Measurements from ENCODE around the gene TLCD4.
A peak's percentile ranks its signal among the peaks of the same experiment; 100 is the strongest.
"Not testable (repeated sequence)": the region's sequence is repeated elsewhere in the genome, so short reads cannot be mapped to it uniquely, and the experiment has no call there.

TLCD4 gene

DNA sequence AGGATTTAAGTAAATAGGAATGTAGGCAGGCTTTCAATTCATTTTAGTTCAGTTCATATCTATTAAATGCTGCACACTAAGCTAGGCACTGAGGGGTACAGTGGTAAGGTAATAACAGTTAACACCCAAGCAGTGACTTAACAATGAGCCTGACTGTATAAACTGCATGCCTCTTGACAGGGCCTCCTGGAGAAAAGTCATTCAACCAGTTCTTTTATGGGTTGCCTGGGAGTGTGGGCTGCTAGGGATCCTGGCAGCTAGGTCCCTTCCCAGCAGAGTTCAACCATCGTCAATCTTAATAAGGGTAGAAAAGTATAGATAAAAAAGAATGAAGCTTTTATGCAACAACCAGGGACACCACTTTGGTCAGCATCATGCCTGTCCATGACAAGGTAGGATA lies 36.3 kb upstream of the TLCD4 start:
- Histone ChIP-seq H3K36me3 (ENCODE audit: control insufficient read depth, insufficient read depth, low read length) (no peaks in the 10 kb centered on the region), H3K9me3 (ENCODE audit: control insufficient read depth, insufficient read depth, low read depth, low read length) (no peaks in the 10 kb centered on the region), H3K9ac (ENCODE audit: low read length) (no peak overlapping the region), H3K4me3 (ENCODE audit: low read depth, low read length) (no peak overlapping the region), H3K4me1 (ENCODE audit: control insufficient read depth, insufficient read depth, low read length) (peaks cover 15% of the 10 kb centered on the region), H3K27me3 (ENCODE audit: control insufficient read depth, insufficient read depth, low read length) (peaks cover 2% of the 10 kb centered on the region; the same call in 1 of the 2 replicates), H3K27ac (ENCODE audit: low read depth, low read length) (no peak overlapping the region)

DNA sequence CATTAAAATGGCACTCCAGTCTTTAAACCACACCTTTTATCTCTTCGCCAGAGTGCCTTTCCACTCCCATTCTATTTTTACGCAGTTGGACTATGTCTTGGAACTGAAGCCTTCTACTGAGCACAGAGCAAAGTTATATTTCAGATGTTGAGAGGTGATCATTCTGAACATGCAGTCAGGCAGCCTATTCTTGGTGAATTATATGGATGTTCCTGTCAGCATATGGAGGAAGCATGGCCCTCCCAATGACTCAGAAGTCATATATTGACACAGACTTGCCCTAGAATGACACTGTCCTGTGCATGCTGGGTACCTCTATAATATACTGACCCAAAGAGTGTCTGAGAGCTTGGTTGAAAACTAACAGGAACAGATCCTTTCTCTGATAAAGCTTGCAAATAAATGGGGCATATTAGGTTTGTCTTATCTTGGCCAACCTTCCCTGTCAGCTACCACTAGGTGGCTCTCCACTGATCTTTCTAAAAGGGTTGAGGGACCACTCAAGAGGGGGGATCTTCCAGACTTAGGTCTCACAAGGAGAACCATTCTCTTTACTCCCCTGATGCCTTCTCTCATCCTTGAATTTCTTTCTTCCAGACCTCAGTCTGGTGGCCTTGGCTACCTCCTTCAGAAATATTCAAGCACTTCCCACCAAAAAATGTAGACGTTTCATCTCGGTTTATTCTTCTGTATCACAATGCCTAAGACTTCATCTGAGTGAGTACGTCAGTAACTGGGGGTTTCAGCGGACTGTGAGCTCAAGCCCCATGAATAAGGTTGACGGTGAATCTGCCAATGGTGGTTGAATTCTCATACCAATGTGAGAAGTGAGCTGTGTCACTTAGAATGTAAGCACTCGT lies 32.6 kb upstream of the TLCD4 start:
- Histone ChIP-seq H3K9me3 (ENCODE audit: control insufficient read depth, insufficient read depth, low read depth, low read length) (no peaks in the 10 kb centered on the region), H3K9ac (ENCODE audit: low read length) (no peak overlapping the region), H3K4me3 (ENCODE audit: low read depth, low read length) (no peak overlapping the region), H3K27ac (ENCODE audit: low read depth, low read length) (no peak overlapping the region), H3K36me3 (ENCODE audit: control insufficient read depth, insufficient read depth, low read length) (no peaks in the 10 kb centered on the region), H3K4me1 (ENCODE audit: control insufficient read depth, insufficient read depth, low read length) (peaks cover 24% of the 10 kb centered on the region), H3K27me3 (ENCODE audit: control insufficient read depth, insufficient read depth, low read length) (no peaks in the 10 kb centered on the region)

DNA sequence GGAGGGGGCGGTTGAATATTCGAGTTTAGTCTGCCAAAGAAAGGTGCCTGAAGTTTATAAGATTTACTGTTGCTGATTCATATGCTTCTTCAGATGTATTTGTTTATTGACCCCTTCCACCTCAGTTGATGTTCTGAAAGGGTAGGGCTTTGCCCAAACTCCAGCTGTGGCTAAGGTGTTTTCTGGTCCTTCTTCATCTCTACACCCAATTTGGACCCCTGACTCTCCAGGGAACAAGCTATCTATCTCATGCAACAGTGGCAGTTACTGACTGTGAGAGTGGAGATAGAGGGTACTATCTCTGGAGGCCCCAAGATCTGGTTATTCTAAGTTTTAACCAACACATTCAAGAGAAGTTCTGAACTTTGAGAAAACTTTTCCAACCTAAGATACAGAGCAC lies 31.8 kb upstream of the TLCD4 start:
- peaks cover 5% of the 10 kb centered on the region; the same call in 1 of the 2 replicates for H3K9me3 ChIP-seq (ENCODE audit: control insufficient read depth, insufficient read depth, low read depth, low read length)

DNA sequence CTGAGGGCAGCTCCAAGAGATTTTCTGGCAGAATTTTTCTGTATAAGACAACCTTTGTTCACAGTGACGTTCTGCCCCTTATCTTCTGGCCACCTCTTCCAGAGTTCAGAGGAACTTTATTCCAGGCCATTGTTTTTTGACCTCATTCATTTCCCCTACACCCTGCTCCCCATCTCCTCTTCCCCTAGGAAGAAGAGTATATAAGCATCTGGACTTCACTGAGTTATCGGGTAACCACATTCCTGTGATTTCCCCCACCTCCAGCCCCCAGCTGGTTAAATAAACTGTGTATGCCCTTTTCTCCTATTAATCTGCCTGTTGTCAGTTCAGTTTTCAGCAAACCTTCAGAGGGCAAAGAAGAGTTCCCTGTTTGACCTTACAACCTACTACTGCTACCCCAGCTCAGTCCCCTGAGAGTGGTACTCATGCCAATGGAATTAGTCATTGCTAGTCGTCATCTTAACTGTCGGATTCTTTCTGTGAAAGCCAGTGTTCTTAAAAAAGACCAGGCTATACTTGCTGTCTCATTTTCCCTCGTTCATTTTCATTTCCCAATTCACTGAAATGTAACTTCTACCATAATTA lies 30.1 kb upstream of the TLCD4 start:
- Histone ChIP-seq H3K4me1 (ENCODE audit: control insufficient read depth, insufficient read depth, low read length) (peaks cover 18% of the 10 kb centered on the region), H3K27me3 (ENCODE audit: control insufficient read depth, insufficient read depth, low read length) (no peaks in the 10 kb centered on the region), H3K27ac (ENCODE audit: low read depth, low read length) (no peak overlapping the region; the same call in 1 of the 2 replicates), H3K36me3 (ENCODE audit: control insufficient read depth, insufficient read depth, low read length) (no peaks in the 10 kb centered on the region), H3K4me3 (ENCODE audit: low read depth, low read length) (0 out of 2 replicates have a peak overlapping the region, but pooled peaks have one; percentile 2), H3K9me3 (ENCODE audit: control insufficient read depth, insufficient read depth, low read depth, low read length) (peaks cover 6% of the 10 kb centered on the region; the same call in 1 of the 2 replicates), H3K9ac (ENCODE audit: low read length) (peak overlapping the region; percentile 18)

More for the DNA sequence above, 31.8 kb upstream of the TLCD4 start:
- Histone ChIP-seq H3K36me3 (ENCODE audit: control insufficient read depth, insufficient read depth, low read length) (no peaks in the 10 kb centered on the region), H3K27me3 (ENCODE audit: control insufficient read depth, insufficient read depth, low read length) (no peaks in the 10 kb centered on the region), H3K27ac (ENCODE audit: low read depth, low read length) (no peak overlapping the region; the same call in 1 of the 2 replicates), H3K9ac (ENCODE audit: low read length) (no peak overlapping the region), H3K4me1 (ENCODE audit: control insufficient read depth, insufficient read depth, low read length) (peaks cover 23% of the 10 kb centered on the region), H3K4me3 (ENCODE audit: low read depth, low read length) (no peak overlapping the region)

DNA sequence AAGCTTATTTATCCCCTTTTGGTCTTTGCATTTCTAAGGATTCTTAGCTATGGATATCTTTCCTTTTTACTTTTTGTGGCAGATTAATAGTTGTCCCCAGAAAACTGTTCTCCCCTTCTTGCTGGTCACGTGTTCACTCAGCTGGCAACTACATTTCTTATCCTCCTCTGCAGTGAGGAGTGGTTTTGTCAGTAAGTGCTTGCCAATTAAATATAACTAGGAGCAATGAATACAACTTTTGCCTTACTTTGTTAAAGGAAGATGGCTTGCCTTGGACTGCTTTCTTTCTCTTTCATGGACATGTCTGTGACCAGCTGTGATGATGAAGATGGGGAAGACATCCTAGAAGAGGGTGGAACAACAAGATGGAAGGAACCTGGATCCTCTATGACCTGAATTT lies 28.9 kb upstream of the TLCD4 start:
- peaks cover 18% of the 10 kb centered on the region for H3K4me1 ChIP-seq (ENCODE audit: control insufficient read depth, insufficient read depth, low read length)
- no peak overlapping the region for H3K4me3 ChIP-seq (ENCODE audit: low read depth, low read length)
- no peak overlapping the region for H3K9ac ChIP-seq (ENCODE audit: low read length)
- no peak overlapping the region for H3K27ac ChIP-seq (ENCODE audit: low read depth, low read length)
- no peaks in the 10 kb centered on the region for H3K27me3 ChIP-seq (ENCODE audit: control insufficient read depth, insufficient read depth, low read length)
- H3K9me3 ChIP-seq (ENCODE audit: control insufficient read depth, insufficient read depth, low read depth, low read length): peaks cover 6% of the 10 kb centered on the region; the same call in 1 of the 2 replicates
- H3K36me3 ChIP-seq (ENCODE audit: control insufficient read depth, insufficient read depth, low read length): no peaks in the 10 kb centered on the region

DNA sequence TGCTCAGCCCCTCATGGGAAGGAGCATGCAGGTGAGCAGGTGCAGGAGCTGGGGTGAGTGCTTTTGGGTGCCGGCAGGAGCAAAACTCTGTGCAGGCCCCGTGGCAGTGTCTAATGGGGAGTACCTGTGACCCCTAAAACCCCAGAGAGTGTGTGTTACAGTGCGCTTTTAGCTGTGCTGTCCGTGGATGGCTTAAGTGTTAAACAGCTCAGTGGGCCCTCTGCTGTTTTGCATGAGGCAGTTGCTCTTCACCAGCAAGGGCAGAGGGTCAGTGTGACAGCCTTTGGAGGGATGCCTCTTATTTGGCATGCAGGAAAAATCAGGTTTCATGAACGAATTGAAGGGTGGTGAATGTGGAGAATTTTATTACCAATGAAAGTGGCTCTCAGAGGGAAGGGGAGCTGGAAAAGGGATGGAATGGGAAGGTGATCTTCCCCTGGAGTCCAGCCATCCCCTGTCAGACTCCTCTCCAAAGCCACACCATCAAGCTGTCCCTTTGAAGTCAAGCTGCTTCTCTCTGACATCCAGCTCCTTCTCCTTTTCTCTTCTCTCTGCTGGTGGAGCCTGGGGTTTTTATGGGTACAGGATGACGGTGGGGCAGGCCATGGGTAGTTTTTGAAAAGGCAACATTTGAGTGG lies 27.4 kb upstream of the TLCD4 start:
- H3K4me1 ChIP-seq (ENCODE audit: control insufficient read depth, insufficient read depth, low read length): peaks cover 17% of the 10 kb centered on the region
- H3K27me3 ChIP-seq (ENCODE audit: control insufficient read depth, insufficient read depth, low read length): no peaks in the 10 kb centered on the region

DNA sequence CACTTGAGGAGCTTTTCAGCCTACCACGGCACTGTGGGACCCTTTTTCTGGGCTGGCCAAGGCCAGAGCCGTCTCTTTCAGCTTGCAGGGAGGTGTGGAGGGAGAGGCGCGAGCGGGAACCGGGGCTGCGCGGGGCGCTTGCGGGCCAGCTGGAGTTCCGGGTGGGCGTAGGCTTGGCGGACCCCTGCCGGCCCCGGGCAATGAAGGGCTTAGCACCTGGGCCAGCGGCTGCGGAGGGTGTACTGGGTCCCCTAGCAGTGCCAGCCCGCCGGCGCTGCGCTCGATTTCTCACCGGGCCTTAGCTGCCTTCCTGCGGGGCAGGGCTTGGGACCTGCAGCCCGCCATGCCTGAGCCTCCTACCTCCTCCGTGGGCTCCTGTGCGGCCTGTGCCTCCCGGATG lies 25.9 kb upstream of the TLCD4 start:
- not testable (repeated sequence) for H3K9ac ChIP-seq (ENCODE audit: low read length); H3K27me3 ChIP-seq (ENCODE audit: control insufficient read depth, insufficient read depth, low read length); H3K27ac ChIP-seq (ENCODE audit: low read depth, low read length); H3K36me3 ChIP-seq (ENCODE audit: control insufficient read depth, insufficient read depth, low read length); H3K4me1 ChIP-seq (ENCODE audit: control insufficient read depth, insufficient read depth, low read length); H3K9me3 ChIP-seq (ENCODE audit: control insufficient read depth, insufficient read depth, low read depth, low read length); H3K4me3 ChIP-seq (ENCODE audit: low read depth, low read length)

More for the DNA sequence above, 27.4 kb upstream of the TLCD4 start:
- Histone ChIP-seq H3K4me3 (ENCODE audit: low read depth, low read length) (no peak overlapping the region), H3K27ac (ENCODE audit: low read depth, low read length) (no peak overlapping the region), H3K9me3 (ENCODE audit: control insufficient read depth, insufficient read depth, low read depth, low read length) (peaks cover 6% of the 10 kb centered on the region; the same call in 1 of the 2 replicates), H3K36me3 (ENCODE audit: control insufficient read depth, insufficient read depth, low read length) (no peaks in the 10 kb centered on the region), H3K9ac (ENCODE audit: low read length) (no peak overlapping the region)

DNA sequence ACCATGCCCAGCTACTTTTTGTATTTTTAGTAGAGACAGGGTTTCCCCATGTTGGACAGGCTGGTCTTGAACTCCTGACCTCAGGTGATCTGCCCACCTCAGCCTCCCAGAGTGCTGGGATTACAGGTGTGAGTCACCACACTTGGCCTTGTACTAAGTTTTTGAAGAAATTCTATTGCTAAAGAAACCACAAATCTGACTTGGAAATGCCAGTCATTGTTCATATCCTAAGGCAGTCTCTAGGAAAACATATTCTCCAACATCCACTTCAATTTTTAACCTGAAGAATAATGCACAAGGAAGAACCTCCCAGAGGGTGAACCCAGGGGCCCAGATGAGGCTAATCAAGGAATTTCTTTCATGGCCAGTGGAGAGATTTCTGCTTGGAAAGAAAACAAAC lies 24.3 kb upstream of the TLCD4 start:
- H3K9me3 ChIP-seq (ENCODE audit: control insufficient read depth, insufficient read depth, low read depth, low read length); H3K27ac ChIP-seq (ENCODE audit: low read depth, low read length); H3K36me3 ChIP-seq (ENCODE audit: control insufficient read depth, insufficient read depth, low read length); H3K4me1 ChIP-seq (ENCODE audit: control insufficient read depth, insufficient read depth, low read length); H3K27me3 ChIP-seq (ENCODE audit: control insufficient read depth, insufficient read depth, low read length); H3K9ac ChIP-seq (ENCODE audit: low read length); H3K4me3 ChIP-seq (ENCODE audit: low read depth, low read length): not testable (repeated sequence)

DNA sequence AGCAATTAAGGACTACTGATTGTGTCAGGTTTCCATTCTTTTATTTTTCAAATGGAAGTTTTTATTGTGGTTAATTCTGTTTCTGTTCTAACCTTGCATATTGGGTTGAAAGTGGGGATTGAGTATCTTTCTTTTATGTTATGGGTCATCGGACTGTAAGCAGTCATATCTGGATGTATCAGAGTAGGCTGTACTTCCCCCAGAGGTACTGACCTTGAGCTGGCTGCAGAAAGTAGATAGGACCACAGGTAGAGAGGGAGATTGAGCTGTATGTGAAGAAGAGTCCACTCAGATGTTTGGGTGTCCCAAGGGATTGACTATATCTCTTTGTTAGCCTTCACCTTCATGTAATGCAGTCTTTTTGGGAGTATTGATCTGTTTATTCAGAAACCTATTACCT lies 23.9 kb upstream of the TLCD4 start:
- Histone ChIP-seq H3K27me3 (ENCODE audit: control insufficient read depth, insufficient read depth, low read length) (no peaks in the 10 kb centered on the region), H3K9ac (ENCODE audit: low read length) (no peak overlapping the region), H3K27ac (ENCODE audit: low read depth, low read length) (no peak overlapping the region), H3K36me3 (ENCODE audit: control insufficient read depth, insufficient read depth, low read length) (no peaks in the 10 kb centered on the region), H3K4me3 (ENCODE audit: low read depth, low read length) (no peak overlapping the region), H3K9me3 (ENCODE audit: control insufficient read depth, insufficient read depth, low read depth, low read length) (peaks cover 6% of the 10 kb centered on the region; the same call in 1 of the 2 replicates), H3K4me1 (ENCODE audit: control insufficient read depth, insufficient read depth, low read length) (no peaks in the 10 kb centered on the region)

DNA sequence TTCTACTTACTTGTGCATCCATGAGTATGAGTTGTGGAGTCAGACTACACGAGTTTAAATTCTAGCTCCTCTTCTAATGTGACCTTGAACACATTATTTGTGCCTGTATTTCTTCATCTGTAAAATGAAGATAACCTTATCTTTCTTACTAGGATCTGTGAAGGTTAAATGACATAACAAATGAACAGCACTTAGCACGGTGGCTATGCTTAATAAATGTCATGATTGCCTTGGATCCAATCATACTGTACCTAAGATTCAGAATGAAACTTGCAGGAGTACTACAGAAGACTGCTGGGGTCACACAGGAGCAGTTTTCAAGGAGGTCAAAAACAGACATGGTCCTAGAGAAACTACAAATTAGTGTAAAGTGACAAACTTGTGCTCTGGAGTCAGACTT lies 22.2 kb upstream of the TLCD4 start:
- Histone ChIP-seq H3K9ac (ENCODE audit: low read length) (no peak overlapping the region), H3K27ac (ENCODE audit: low read depth, low read length) (no peak overlapping the region)

DNA sequence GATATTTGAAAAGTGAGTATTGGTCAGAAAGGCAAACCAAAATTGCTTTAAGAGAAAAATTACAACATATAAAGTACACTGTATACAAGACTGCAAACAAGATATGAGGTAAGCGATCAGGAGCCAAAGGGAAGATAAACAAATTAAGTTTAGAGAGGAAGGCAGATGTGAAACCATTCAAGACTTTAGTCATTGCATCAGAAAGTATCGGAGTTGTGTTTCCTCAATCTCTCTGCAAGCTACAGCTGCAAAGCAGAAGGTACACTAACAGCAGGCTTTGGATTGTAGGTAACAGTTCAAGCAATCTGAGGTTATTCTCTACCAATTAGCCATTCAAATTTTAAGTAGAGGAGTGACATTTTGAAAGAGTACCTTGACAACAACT lies 21.3 kb upstream of the TLCD4 start:
- Histone ChIP-seq H3K36me3 (ENCODE audit: control insufficient read depth, insufficient read depth, low read length) (no peaks in the 10 kb centered on the region), H3K4me3 (ENCODE audit: low read depth, low read length) (no peak overlapping the region), H3K9ac (ENCODE audit: low read length) (no peak overlapping the region), H3K27me3 (ENCODE audit: control insufficient read depth, insufficient read depth, low read length) (no peaks in the 10 kb centered on the region), H3K4me1 (ENCODE audit: control insufficient read depth, insufficient read depth, low read length) (no peaks in the 10 kb centered on the region), H3K27ac (ENCODE audit: low read depth, low read length) (no peak overlapping the region), H3K9me3 (ENCODE audit: control insufficient read depth, insufficient read depth, low read depth, low read length) (no peaks in the 10 kb centered on the region)

More for the DNA sequence above, 22.2 kb upstream of the TLCD4 start:
- H3K4me3 ChIP-seq (ENCODE audit: low read depth, low read length): no peak overlapping the region
- no peaks in the 10 kb centered on the region for H3K36me3 ChIP-seq (ENCODE audit: control insufficient read depth, insufficient read depth, low read length)
- no peaks in the 10 kb centered on the region for H3K27me3 ChIP-seq (ENCODE audit: control insufficient read depth, insufficient read depth, low read length)
- H3K4me1 ChIP-seq (ENCODE audit: control insufficient read depth, insufficient read depth, low read length): no peaks in the 10 kb centered on the region
- H3K9me3 ChIP-seq (ENCODE audit: control insufficient read depth, insufficient read depth, low read depth, low read length): peaks cover 6% of the 10 kb centered on the region; the same call in 1 of the 2 replicates

All from HUES6 (cell line).